SU-DHL-6 (cell line): Measurements from ENCODE around the gene PACC1.

ENCODE experiments used
- H2AFZ ChIP-seq: fragments of 200-600 bp; sonication (generic); 2 replicates; pipeline ENCODE4 v1.6.1; 2014; ENCODE audit warnings: low read depth, mild to moderate bottlenecking, moderate library complexity, mixed read lengths, antibody characterized with exemption, low read length; ENCODE audit not compliant: severe bottlenecking
- H3F3A ChIP-seq: fragments of 200-600 bp; shearing (Covaris generic); 2 replicates; pipeline ENCODE4 v1.6.0; 2016; ENCODE audit warnings: antibody characterized with exemption, mild to moderate bottlenecking; ENCODE audit not compliant: insufficient read depth
- H3K27ac ChIP-seq: fragments of 200-600 bp; sonication (generic); 2 replicates; pipeline ENCODE4 v1.5.1; 2016; ENCODE audit warnings: low read depth, mild to moderate bottlenecking, low read length, moderate library complexity, mixed read lengths
- H3K27me3 ChIP-seq: fragments of 200-600 bp; sonication (generic), shearing (Covaris generic); 2 replicates; pipeline ENCODE4 v1.6.0; 2014; ENCODE audit warnings: mild to moderate bottlenecking, low read length
- H3K36me3 ChIP-seq: fragments of 200-600 bp; sonication (generic); 2 replicates; pipeline ENCODE4 v1.6.1; 2014; ENCODE audit warnings: mild to moderate bottlenecking, low read length, mixed read lengths
- H3K4me2 ChIP-seq: fragments of 300-600, 200-600 bp; shearing (Covaris generic), sonication (generic); 2 replicates; pipeline ENCODE4 v1.6.0; 2014; ENCODE audit warnings: low read length, low read depth, mild to moderate bottlenecking; ENCODE audit not compliant: poor library complexity, severe bottlenecking
- H3K4me3 ChIP-seq: fragments of 200-600 bp; sonication (generic); 2 replicates; pipeline ENCODE4 v1.5.1; 2014; ENCODE audit warnings: antibody characterized with exemption, low read length, mild to moderate bottlenecking, mixed read lengths; ENCODE audit not compliant: insufficient read depth, poor library complexity, severe bottlenecking
- H3K79me2 ChIP-seq: fragments of 200-600 bp; sonication (generic); 2 replicates; pipeline ENCODE4 v1.6.1; 2014; ENCODE audit warnings: mild to moderate bottlenecking, low read length, moderate library complexity; ENCODE audit not compliant: insufficient read depth
- H3K9ac ChIP-seq: fragments of 200-600 bp; sonication (generic); 2 replicates; pipeline ENCODE4 v1.7.0; 2014; ENCODE audit warnings: mild to moderate bottlenecking, low read length
- H3K9me2 ChIP-seq: fragments of 200-600 bp; sonication (generic); replicated peaks from 2 replicates; pipeline ENCODE4 v1.6.1; 2014; ENCODE audit warnings: low read length; ENCODE audit not compliant: insufficient read depth
- H3K9me3 ChIP-seq: fragments of 200-600 bp; sonication (generic); 2 replicates; pipeline ENCODE4 v1.6.1; 2014; ENCODE audit warnings: low read length, mixed read lengths; ENCODE audit not compliant: insufficient read depth
- H4K20me1 ChIP-seq: fragments of 200-600 bp; sonication (generic); 2 replicates; pipeline ENCODE4 v1.6.1; 2014; ENCODE audit warnings: low read depth, mild to moderate bottlenecking, antibody characterized with exemption, low read length, moderate library complexity, mixed read lengths
- CTCF ChIP-seq: fragments of 200-600 bp; sonication (generic); IDR thresholded peaks from one replicate; pipeline ENCODE4 v1.5.1; 2017; ENCODE audit warnings: antibody characterized with exemption, mild to moderate bottlenecking, low read length, moderate library complexity; ENCODE audit not compliant: insufficient read depth, poor library complexity, severe bottlenecking
- EZH2phosphoT487 ChIP-seq: fragments of 200-600 bp; sonication (generic), shearing (Covaris generic); conservative IDR thresholded peaks from 2 replicates; pipeline ENCODE4 v1.6.1; 2018; ENCODE audit warnings: mild to moderate bottlenecking, antibody characterized with exemption, low read length, moderate library complexity, mixed read lengths

The PACC1 gene

GRCh38 chr1:212454741-212455140, 40.1 kb upstream of the PACC1 start:
- Histone ChIP-seq H4K20me1 (no peaks in the 10 kb centered on the region), H3K4me2 (no peak overlapping the region), H3K9ac (no peak overlapping the region), H3K36me3 (no peaks in the 10 kb centered on the region), H2AFZ (no peak overlapping the region), H3K9me3 (no peaks in the 10 kb centered on the region), H3K79me2 (no peaks in the 10 kb centered on the region), H3K9me2 (no peaks in the 10 kb centered on the region), H3K4me3 (no peak overlapping the region), H3K27me3 (no peaks in the 10 kb centered on the region), H3K27ac (no peak overlapping the region), H3F3A (no peaks in the 10 kb centered on the region)
- TF ChIP-seq EZH2phosphoT487 = no peak
- TF ChIP-seq CTCF = no peak

- Histone ChIP-seq H3K36me3 (no peaks in the 10 kb centered on the region), H2AFZ (no peak overlapping the region), H3K27me3 (no peaks in the 10 kb centered on the region), H3K79me2 (no peaks in the 10 kb centered on the region), H3K9ac (no peak overlapping the region), H3K4me2 (no peak overlapping the region), H4K20me1 (no peaks in the 10 kb centered on the region), H3K9me2 (no peaks in the 10 kb centered on the region), H3F3A (no peaks in the 10 kb centered on the region), H3K27ac (no peak overlapping the region), H3K9me3 (no peaks in the 10 kb centered on the region), H3K4me3 (no peak overlapping the region)
- TF ChIP-seq CTCF = no peak
- TF ChIP-seq EZH2phosphoT487 = no peak
Observed at GRCh38 chr1:212453156-212453857, 38.6 kb upstream of the PACC1 start.

GRCh38 chr1:212452323-212453155, 37.9 kb upstream of the PACC1 start:
- Histone ChIP-seq H3K27ac (no peak overlapping the region), H3K9me2 (no peaks in the 10 kb centered on the region), H3K9me3 (no peaks in the 10 kb centered on the region), H3K4me2 (no peak overlapping the region), H3K79me2 (no peaks in the 10 kb centered on the region), H3F3A (no peaks in the 10 kb centered on the region), H3K4me3 (no peak overlapping the region), H3K36me3 (no peaks in the 10 kb centered on the region), H3K27me3 (no peaks in the 10 kb centered on the region), H2AFZ (no peak overlapping the region), H3K9ac (no peak overlapping the region), H4K20me1 (no peaks in the 10 kb centered on the region)
- TF ChIP-seq CTCF (no peak), EZH2phosphoT487 (no peak)
